Measurements from ENCODE around the gene TNIP1. TPM values are rescaled to one million over a fixed set of nuclear protein-coding genes. Genes with fewer than 3 reads are reported as not detected.

TNIP1 gene
- total RNA-seq, 5 donors from 2014 or later (not counting 1 experiment from before 2014, with no cell fraction given) = 118 to 211 (median 170) TPM

DNA sequence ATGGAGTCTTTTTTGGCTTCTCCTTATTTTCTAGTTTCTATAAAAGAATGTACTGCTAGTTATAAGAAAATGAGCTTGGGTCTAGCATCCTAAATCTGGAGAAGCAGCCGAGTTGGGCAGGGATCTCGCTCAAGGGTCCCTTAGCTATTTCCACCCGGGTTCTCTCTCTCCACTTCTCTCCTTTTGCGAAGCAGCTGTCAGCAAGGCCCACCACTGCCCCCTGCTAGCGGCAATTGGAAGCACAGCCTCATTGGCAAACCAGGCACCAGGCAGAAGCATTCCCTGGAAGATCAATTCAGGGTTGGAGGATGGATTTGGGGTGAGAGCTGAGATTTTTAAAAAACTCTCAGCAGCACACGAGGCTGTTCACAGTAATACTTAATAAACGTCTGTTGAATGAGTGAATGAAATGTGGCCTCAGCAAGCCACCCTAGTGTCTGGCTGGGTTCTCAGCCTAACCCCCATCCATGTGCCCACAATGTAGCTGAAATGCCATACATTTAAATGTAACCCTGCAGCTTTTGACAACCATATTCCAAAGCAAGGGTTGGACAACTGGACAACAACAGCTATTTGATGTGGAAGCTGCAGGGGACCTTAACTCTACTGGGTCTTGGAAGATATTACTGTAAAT is 34.6 kb upstream of the TNIP1 start:
- peak; percentile 29 to 81 (median 67) for DNase-seq
- H3K4me1 Mint-ChIP-seq = peaks cover 8 to 15% (median 13%) of the 10 kb centered on the region in 3 donors
- no peaks in the 10 kb centered on the region for H3K27me3 Mint-ChIP-seq
- peak; percentile 78 to 90 (median 81) for ATAC-seq (replicated peaks in 1 of 4)
- ChIA-PET CTCF (interaction anchor here (0.5 to 5.3 kb wide), 67 partner anchors 9 to 657 kb away, joined by 3 to 110 read pairs (median 5); partner anchors contain the start of genes GM2A (in 1 of the 2), IRGM (in 1 of the 2) and TNIP1 (in 1 of the 2)), POLR2A (interaction anchor here in 1 of 2 donors (0.5 to 1.0 kb wide), 5 partner anchors 29 to 560 kb away, joined by 3 to 5 read pairs (median 3); no protein-coding TSS in a partner anchor)
- H3K36me3 Mint-ChIP-seq = peaks cover 37% of the 10 kb centered on the region
- WGBS (ENCODE audit: insufficient coverage) = 15% methylated on average over 5 of the region's 7 CpGs
- H3K27ac Mint-ChIP-seq = peak overlapping the region in 1 of 2 donors; percentile 28
- no peak overlapping the region for H3K4me3 ChIP-seq (ENCODE audit: control insufficient read depth in 1 of 2, extremely low read depth in 1 of 2, low read length in 1 of 2)
- H3K9me3 Mint-ChIP-seq = no peaks in the 10 kb centered on the region
- H3K4me3 Mint-ChIP-seq = no peak overlapping the region
- H3K9me3 ChIP-seq = no peaks in the 10 kb centered on the region
- peaks cover 12 to 89% of the 10 kb centered on the region in 2 donors for H3K36me3 ChIP-seq (ENCODE audit: control insufficient read depth in 2 of 2, extremely low read depth in 1 of 2, insufficient read depth in 1 of 2, low read length in 1 of 2)
- no peak overlapping the region for H3K27ac ChIP-seq (ENCODE audit: low read length)
- H3K27me3 ChIP-seq (replicated peaks in 1 of 2; ENCODE audit: control insufficient read depth in 2 of 2, extremely low read depth in 1 of 2, insufficient read depth in 2 of 2, low read length in 1 of 2) = no peaks in the 10 kb centered on the region
- peaks cover 2 to 7% of the 10 kb centered on the region in 2 experiments for H3K4me1 ChIP-seq (ENCODE audit: control insufficient read depth in 1 of 2, extremely low read depth in 1 of 2, insufficient read depth in 2 of 2, low read length in 2 of 2)

DNA sequence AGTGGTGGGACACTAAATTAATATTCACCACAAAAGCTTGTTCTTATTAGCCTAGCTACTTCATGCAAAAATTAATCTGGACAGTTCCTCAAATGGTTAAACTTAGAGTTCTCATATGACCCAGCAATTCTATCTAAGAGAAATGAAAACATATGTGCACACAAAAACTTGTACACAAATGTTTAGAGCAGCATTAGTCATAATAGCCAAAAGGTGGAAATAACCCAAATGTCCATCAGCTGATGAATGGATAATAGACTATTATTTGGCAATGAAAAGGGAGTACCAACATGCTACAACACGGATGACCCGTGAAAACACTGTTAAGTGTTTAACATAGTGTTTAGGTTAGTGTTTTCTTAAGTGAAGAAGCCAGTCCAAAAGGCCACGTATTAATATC is 32.8 kb upstream of the TNIP1 start:
- H3K27me3 Mint-ChIP-seq = no peaks in the 10 kb centered on the region
- ATAC-seq (replicated peaks in 1 of 4) = no peak

DNA sequence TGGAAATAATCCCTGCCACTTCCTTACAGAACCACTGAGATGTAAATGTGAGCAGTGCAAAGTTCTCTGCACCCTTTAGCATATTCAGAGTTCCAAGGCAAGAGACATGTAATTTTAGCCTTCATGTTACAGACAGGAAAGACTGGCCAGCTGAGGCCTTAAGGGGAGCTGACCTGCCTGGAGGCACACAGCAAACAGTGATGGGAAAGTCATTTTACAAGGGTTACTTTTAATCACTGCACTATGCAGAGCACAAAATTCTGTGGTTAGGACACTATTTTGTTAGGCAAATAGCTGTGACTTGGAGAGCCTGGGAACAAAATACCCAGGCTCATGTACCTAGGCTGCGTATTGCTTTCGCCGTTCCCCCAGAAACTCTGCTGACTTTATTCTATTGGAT is 30.2 kb upstream of the TNIP1 start:
- Histone ChIP-seq H3K9me3 (no peaks in the 10 kb centered on the region), H3K27ac (ENCODE audit: low read length) (no peak overlapping the region), H3K4me3 (ENCODE audit: control insufficient read depth in 1 of 2, extremely low read depth in 1 of 2, low read length in 1 of 2) (no peak overlapping the region), H3K27me3 (replicated peaks in 1 of 2; ENCODE audit: control insufficient read depth in 2 of 2, extremely low read depth in 1 of 2, insufficient read depth in 2 of 2, low read length in 1 of 2) (no peaks in the 10 kb centered on the region), H3K36me3 (ENCODE audit: control insufficient read depth in 2 of 2, extremely low read depth in 1 of 2, insufficient read depth in 1 of 2, low read length in 1 of 2) (peaks cover 16 to 92% of the 10 kb centered on the region in 2 donors), H3K4me1 (ENCODE audit: control insufficient read depth in 1 of 2, extremely low read depth in 1 of 2, insufficient read depth in 2 of 2, low read length in 2 of 2) (peaks cover 2 to 7% of the 10 kb centered on the region in 2 experiments)
- no peaks in the 10 kb centered on the region for H3K9me3 Mint-ChIP-seq
- H3K4me3 Mint-ChIP-seq = no peak overlapping the region
- ATAC-seq (replicated peaks in 1 of 4) (no peak), DNase-seq (no peak)
- no CpG with 5 or more reads among the region's 3 CpGs for WGBS (ENCODE audit: insufficient coverage)
- H3K27ac Mint-ChIP-seq = peak overlapping the region in 1 of 2 donors; percentile 53
- peaks cover 49% of the 10 kb centered on the region for H3K36me3 Mint-ChIP-seq
- ChIA-PET POLR2A (no interaction called here), CTCF (interaction anchor here (1.0 to 1.6 kb wide), 3 partner anchors 15 to 59 kb away, joined by 3 to 5 read pairs (median 4); no protein-coding TSS in a partner anchor)
- H3K4me1 Mint-ChIP-seq = peaks cover 6 to 11% (median 8%) of the 10 kb centered on the region in 3 donors
- H3K27me3 Mint-ChIP-seq = no peaks in the 10 kb centered on the region

More for the DNA sequence above, 32.8 kb upstream of the TNIP1 start:
- CTCF ChIA-PET = interaction anchor here (0.6 to 5.3 kb wide), 10 partner anchors 11 to 646 kb away, joined by 3 to 110 read pairs (median 13); no protein-coding TSS in a partner anchor
- Histone ChIP-seq H3K4me3 (ENCODE audit: control insufficient read depth in 1 of 2, extremely low read depth in 1 of 2, low read length in 1 of 2) (no peak overlapping the region), H3K27me3 (replicated peaks in 1 of 2; ENCODE audit: control insufficient read depth in 2 of 2, extremely low read depth in 1 of 2, insufficient read depth in 2 of 2, low read length in 1 of 2) (no peaks in the 10 kb centered on the region), H3K9me3 (no peaks in the 10 kb centered on the region), H3K4me1 (ENCODE audit: control insufficient read depth in 1 of 2, extremely low read depth in 1 of 2, insufficient read depth in 2 of 2, low read length in 2 of 2) (peaks cover 2 to 7% of the 10 kb centered on the region in 2 experiments), H3K36me3 (ENCODE audit: control insufficient read depth in 2 of 2, extremely low read depth in 1 of 2, insufficient read depth in 1 of 2, low read length in 1 of 2) (peaks cover 19 to 89% of the 10 kb centered on the region in 2 donors), H3K27ac (ENCODE audit: low read length) (no peak overlapping the region)
- Mint-ChIP-seq H3K27ac (peak overlapping the region; percentile 34 to 51), H3K4me1 (peaks cover 8 to 15% (median 13%) of the 10 kb centered on the region in 3 donors), H3K4me3 (no peak overlapping the region), H3K9me3 (no peaks in the 10 kb centered on the region), H3K36me3 (peaks cover 41% of the 10 kb centered on the region)
- 73% methylated on average over 3 of the region's 3 CpGs for WGBS (ENCODE audit: insufficient coverage)
- no peak for DNase-seq
- POLR2A ChIA-PET = interaction anchor here in 1 of 2 donors (0.7 kb wide), 1 partner anchor 29 kb away, joined by 15 read pairs; no protein-coding TSS in a partner anchor

DNA sequence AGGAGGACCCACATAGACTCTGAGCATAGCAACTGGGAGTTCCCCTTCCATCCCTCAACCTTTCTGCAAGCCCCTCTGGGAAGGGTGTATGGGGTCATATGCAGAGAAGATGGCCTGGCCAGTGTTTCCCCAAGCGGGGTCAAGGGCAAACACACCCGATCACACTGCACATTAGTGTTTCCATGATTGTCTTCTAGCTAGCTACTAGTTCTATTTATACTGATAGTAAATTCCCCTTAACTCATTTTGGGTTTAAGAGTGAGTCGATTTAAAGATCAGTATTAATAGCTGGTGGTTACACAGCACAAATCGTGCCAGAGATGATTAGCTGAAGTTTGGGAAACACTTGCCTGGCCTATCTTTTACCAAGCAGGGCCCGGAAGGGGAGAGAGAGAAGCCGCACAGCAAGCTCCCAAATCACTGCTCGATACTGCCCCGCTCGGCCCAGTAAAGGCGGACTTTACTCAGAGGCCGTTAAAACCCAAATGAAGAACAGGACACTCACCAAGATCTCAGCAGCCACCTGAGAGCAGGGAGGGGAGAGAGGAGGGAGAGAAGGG is 29.4 kb upstream of the TNIP1 start:
- Mint-ChIP-seq H3K27me3 (no peaks in the 10 kb centered on the region), H3K4me1 (peaks cover 3 to 6% (median 6%) of the 10 kb centered on the region in 3 donors), H3K27ac (peak overlapping the region; percentile 27 to 53), H3K4me3 (no peak overlapping the region), H3K36me3 (peaks cover 52% of the 10 kb centered on the region), H3K9me3 (no peaks in the 10 kb centered on the region)
- Histone ChIP-seq H3K27me3 (replicated peaks in 1 of 2; ENCODE audit: control insufficient read depth in 2 of 2, extremely low read depth in 1 of 2, insufficient read depth in 2 of 2, low read length in 1 of 2) (no peaks in the 10 kb centered on the region), H3K9me3 (no peaks in the 10 kb centered on the region), H3K36me3 (ENCODE audit: control insufficient read depth in 2 of 2, extremely low read depth in 1 of 2, insufficient read depth in 1 of 2, low read length in 1 of 2) (peaks cover 20 to 93% of the 10 kb centered on the region in 2 donors), H3K27ac (ENCODE audit: low read length) (no peak overlapping the region), H3K4me3 (ENCODE audit: control insufficient read depth in 1 of 2, extremely low read depth in 1 of 2, low read length in 1 of 2) (no peak overlapping the region), H3K4me1 (ENCODE audit: control insufficient read depth in 1 of 2, extremely low read depth in 1 of 2, insufficient read depth in 2 of 2, low read length in 2 of 2) (peaks cover 1 to 2% of the 10 kb centered on the region in 2 experiments)
- DNase-seq = no peak
- ChIA-PET POLR2A (no interaction called here), CTCF (interaction anchor here (0.5 to 1.6 kb wide), 2 partner anchors 37 to 58 kb away, joined by 4 read pairs; no protein-coding TSS in a partner anchor)
- WGBS (ENCODE audit: insufficient coverage) = 79% methylated on average over 3 of the region's 11 CpGs
- ATAC-seq (replicated peaks in 1 of 4) = no peak

DNA sequence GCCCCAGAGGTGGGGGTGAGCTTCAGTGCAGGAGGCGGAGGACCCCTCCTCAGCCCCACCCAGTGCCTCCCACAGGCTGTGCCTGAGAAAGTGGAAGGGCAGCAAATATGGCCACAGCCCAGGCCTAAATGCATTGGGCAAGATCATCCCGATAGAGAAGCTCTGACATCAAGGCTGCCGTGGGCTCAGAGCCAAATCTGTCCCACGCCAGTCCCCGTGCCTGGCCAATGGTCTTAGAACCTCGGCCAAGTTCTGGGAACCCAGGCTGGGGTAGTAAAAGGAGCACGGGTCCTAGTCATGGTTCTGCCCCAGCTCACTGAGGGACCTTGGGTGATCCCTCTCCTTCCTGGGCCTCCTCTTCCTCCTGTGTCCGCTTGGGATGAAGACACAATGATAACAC is 27.7 kb upstream of the TNIP1 start:
- Mint-ChIP-seq H3K36me3 (peaks cover 59% of the 10 kb centered on the region), H3K4me1 (peaks cover 0 to under 1% (median 0%) of the 10 kb centered on the region in 3 donors), H3K27me3 (no peaks in the 10 kb centered on the region), H3K27ac (peak overlapping the region; percentile 3 to 57), H3K9me3 (no peaks in the 10 kb centered on the region), H3K4me3 (no peak overlapping the region)
- H3K4me1 ChIP-seq (ENCODE audit: control insufficient read depth in 1 of 2, extremely low read depth in 1 of 2, insufficient read depth in 2 of 2, low read length in 2 of 2) = no peaks in the 10 kb centered on the region
- ChIA-PET CTCF (interaction anchor here in 1 of 2 donors (1.0 kb wide), 1 partner anchor 60 kb away, joined by 3 read pairs; no protein-coding TSS in a partner anchor), POLR2A (no interaction called here)
- H3K36me3 ChIP-seq (ENCODE audit: control insufficient read depth in 2 of 2, extremely low read depth in 1 of 2, insufficient read depth in 1 of 2, low read length in 1 of 2) = peaks cover 20 to 100% of the 10 kb centered on the region in 2 donors
- DNase-seq (no peak), ATAC-seq (replicated peaks in 1 of 4) (no peak)
- no peak overlapping the region for H3K27ac ChIP-seq (ENCODE audit: low read length)
- no peak overlapping the region for H3K4me3 ChIP-seq (ENCODE audit: control insufficient read depth in 1 of 2, extremely low read depth in 1 of 2, low read length in 1 of 2)
- WGBS (ENCODE audit: insufficient coverage) = 100% methylated on average over 5 of the region's 8 CpGs
- H3K27me3 ChIP-seq (replicated peaks in 1 of 2; ENCODE audit: control insufficient read depth in 2 of 2, extremely low read depth in 1 of 2, insufficient read depth in 2 of 2, low read length in 1 of 2) = no peaks in the 10 kb centered on the region
- no peaks in the 10 kb centered on the region for H3K9me3 ChIP-seq

DNA sequence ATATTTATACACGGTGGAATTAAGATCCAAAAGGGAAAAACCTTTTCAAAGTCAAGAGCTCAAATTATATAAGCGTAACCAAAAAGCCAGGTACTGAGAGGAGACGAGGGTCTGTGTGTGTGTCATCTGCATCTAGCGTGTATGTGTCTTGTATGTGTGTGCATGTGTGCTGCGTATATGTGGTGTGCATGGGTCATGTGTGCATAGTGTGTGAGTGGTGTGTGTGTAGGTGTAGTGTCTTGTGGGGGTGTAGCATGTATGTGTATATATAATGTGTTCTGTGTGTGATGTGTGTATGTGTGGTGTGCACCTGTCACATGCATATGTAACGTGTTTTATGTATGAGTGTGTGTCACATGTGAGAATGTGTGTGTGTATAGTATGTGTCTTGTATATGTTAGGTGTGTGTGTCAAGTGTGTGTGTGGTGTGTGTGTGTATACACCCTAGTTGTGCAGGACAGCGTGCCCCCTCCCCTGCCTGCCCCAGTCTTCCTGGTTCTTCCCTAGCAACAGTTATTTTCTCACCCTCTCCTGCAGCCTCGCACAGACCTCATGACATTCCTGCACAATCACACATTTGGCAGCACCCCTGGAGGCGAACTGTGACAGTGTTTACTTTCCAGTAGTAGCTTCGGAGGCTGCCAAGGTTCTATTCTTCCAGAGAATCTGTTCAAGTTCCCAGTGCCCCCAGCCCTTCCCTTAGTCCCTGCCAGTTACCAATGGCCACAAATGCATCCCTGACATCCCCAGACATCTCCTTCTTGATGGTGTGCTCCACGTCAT is 27.1 kb upstream of the TNIP1 start:
- POLR2A ChIA-PET = no interaction called here
- ATAC-seq (replicated peaks in 1 of 4) = no peak
- Histone ChIP-seq H3K27ac (ENCODE audit: low read length) (no peak overlapping the region), H3K9me3 (no peaks in the 10 kb centered on the region), H3K36me3 (ENCODE audit: control insufficient read depth in 2 of 2, extremely low read depth in 1 of 2, insufficient read depth in 1 of 2, low read length in 1 of 2) (peaks cover 20 to 100% of the 10 kb centered on the region in 2 donors), H3K4me3 (ENCODE audit: control insufficient read depth in 1 of 2, extremely low read depth in 1 of 2, low read length in 1 of 2) (no peak overlapping the region), H3K27me3 (replicated peaks in 1 of 2; ENCODE audit: control insufficient read depth in 2 of 2, extremely low read depth in 1 of 2, insufficient read depth in 2 of 2, low read length in 1 of 2) (no peaks in the 10 kb centered on the region), H3K4me1 (ENCODE audit: control insufficient read depth in 1 of 2, extremely low read depth in 1 of 2, insufficient read depth in 2 of 2, low read length in 2 of 2) (no peaks in the 10 kb centered on the region)
- H3K4me1 Mint-ChIP-seq = no peaks in the 10 kb centered on the region
- H3K9me3 Mint-ChIP-seq = no peaks in the 10 kb centered on the region
- no peak for DNase-seq
- WGBS (ENCODE audit: insufficient coverage) = 98% methylated on average over 8 of the region's 11 CpGs
- H3K36me3 Mint-ChIP-seq = peaks cover 61% of the 10 kb centered on the region
- peak overlapping the region in 1 of 2 donors; percentile 3 for H3K27ac Mint-ChIP-seq
- H3K27me3 Mint-ChIP-seq = no peaks in the 10 kb centered on the region
- H3K4me3 Mint-ChIP-seq = no peak overlapping the region
- CTCF ChIA-PET = interaction anchor here in 1 of 2 donors (1.0 kb wide), 1 partner anchor 59 kb away, joined by 3 read pairs; no protein-coding TSS in a partner anchor
